Vagina (tissue), 2 donors: ENCODE data around the gene SLC2A9.

ENCODE experiments used
- CTCF ChIP-seq, 3 experiments: fragments of 450-650 bp in 2 of 3; fragments of 200-600 bp in 1 of 3; sonication (generic) in 1 of 3; IDR thresholded peaks; one replicate each; pipeline ENCODE4 v1.5.1; 2017 to 2019; ENCODE audit warnings: antibody characterized with exemption in 3 of 3, mild to moderate bottlenecking in 2 of 3, moderate library complexity in 2 of 3
- POLR2AphosphoS5 ChIP-seq, 2 donors: sonication (generic); formaldehyde crosslinking; IDR thresholded peaks; one replicate each; pipeline ENCODE4 v1.9.0; 2017; ENCODE audit warnings: antibody characterized with exemption in 2 of 2, mild to moderate bottlenecking in 2 of 2, low read depth in 1 of 2; ENCODE audit not compliant: insufficient read depth in 1 of 2

DNA sequence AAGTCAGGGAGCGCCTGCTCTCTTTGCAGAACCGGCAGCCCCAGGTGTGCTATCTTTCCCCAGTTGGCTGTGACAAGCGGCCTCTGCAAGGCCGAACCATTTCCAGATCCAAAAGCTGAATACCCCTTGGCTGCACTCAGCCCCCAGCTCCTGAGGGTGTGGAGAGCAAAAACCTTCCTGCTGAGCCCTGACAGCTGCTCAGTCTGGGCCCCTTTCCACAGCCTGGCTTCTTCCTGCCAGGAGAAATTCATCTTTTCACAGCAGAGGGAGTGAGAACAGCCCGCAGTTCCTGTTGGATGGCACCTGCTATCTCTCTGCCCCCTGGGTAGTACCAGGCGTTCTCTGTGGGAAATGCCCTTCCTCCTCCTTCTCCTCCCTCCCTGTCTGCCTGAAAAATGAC, 161.5 kb downstream of the SLC2A9 start:
- no peak for TF ChIP-seq CTCF (IDR thresholded peaks at IDR 0.05)
- TF ChIP-seq POLR2AphosphoS5 (IDR thresholded peaks at IDR 0.05; ENCODE audit: insufficient read depth in 1 of 2, low read depth in 1 of 2) = no peak
